Measurements from ENCODE around the gene ABCF2. TPM values are rescaled to one million over a fixed set of nuclear protein-coding genes. Genes with fewer than 3 reads are reported as not detected.

Gene ABCF2
- total and polyA plus RNA-seq, 4 donors: 6.3 to 15.6 (median 10.5) TPM

DNA sequence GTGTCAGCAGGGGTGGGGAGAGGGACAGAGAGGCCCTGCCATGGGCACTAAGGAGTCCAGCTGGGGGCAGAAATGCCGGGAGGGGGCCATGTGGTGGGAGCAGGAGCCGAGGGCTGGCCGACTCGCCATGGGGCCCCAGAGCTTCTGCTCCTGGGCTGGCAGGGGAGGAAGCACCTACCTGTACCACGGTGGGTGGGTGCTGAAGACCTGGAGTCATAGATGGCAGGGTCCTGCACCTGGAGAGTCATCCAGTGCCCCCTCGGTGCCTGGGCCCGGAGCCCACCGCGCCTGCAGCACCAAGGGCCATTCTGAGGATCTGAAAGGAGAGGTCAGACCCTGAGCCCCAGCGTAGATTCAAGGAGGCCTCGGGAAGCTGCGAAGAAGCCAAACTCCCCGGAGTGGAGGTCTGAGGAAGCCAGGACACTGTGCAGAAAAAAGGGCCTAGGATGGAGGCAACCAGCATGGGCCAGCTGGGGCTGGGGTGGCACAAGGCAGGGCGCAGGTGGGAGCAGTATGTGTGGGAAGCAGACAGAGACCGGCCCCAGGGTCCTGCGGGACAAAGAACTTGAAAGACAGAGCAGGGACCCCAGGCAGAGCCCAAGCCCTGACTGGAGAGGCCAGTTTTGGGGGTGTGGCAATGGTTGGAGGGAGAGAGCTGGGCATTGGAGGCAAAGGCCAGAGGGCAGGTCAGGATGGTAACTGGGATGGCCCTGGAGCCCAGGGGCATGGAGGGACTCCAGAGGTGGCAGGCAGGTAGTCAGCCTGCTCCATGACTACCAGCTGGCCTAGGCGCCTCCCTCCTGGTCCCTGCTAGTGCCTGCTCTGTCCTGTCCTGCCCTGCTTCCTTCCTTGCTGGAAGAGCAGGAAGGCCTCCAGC is 48.2 kb upstream of the ABCF2 start:
- H3K9me3 ChIP-seq (ENCODE audit: control insufficient read depth in 4 of 4, low read length in 3 of 4): no peaks in the 10 kb centered on the region
- no peak overlapping the region for H3K4me3 ChIP-seq (ENCODE audit: low read depth in 1 of 3, low read length in 3 of 3)
- WGBS: 87% methylated on average over 17 of the region's 17 CpGs
- no peak overlapping the region for H3K27ac ChIP-seq (ENCODE audit: low read depth in 1 of 2, low read length in 2 of 2)
- no peaks in the 10 kb centered on the region for H3K36me3 ChIP-seq (ENCODE audit: control insufficient read depth in 4 of 4, insufficient read depth in 3 of 4, low read depth in 1 of 4, low read length in 3 of 4)
- H3K27me3 ChIP-seq (ENCODE audit: control insufficient read depth in 4 of 4, insufficient read depth in 4 of 4, low read length in 3 of 4): peaks cover 0 to 4% (median 0%) of the 10 kb centered on the region in 4 donors
- no peak overlapping the region for H3K9ac ChIP-seq (ENCODE audit: low read depth in 1 of 2, low read length in 2 of 2)
- DNase-seq (ENCODE audit: low spot score): no peak
- peaks cover 0 to 6% (median 0%) of the 10 kb centered on the region in 4 donors for H3K4me1 ChIP-seq (ENCODE audit: control insufficient read depth in 4 of 4, insufficient read depth in 4 of 4, low read length in 3 of 4)
- TF ChIP-seq, protein P1, sequence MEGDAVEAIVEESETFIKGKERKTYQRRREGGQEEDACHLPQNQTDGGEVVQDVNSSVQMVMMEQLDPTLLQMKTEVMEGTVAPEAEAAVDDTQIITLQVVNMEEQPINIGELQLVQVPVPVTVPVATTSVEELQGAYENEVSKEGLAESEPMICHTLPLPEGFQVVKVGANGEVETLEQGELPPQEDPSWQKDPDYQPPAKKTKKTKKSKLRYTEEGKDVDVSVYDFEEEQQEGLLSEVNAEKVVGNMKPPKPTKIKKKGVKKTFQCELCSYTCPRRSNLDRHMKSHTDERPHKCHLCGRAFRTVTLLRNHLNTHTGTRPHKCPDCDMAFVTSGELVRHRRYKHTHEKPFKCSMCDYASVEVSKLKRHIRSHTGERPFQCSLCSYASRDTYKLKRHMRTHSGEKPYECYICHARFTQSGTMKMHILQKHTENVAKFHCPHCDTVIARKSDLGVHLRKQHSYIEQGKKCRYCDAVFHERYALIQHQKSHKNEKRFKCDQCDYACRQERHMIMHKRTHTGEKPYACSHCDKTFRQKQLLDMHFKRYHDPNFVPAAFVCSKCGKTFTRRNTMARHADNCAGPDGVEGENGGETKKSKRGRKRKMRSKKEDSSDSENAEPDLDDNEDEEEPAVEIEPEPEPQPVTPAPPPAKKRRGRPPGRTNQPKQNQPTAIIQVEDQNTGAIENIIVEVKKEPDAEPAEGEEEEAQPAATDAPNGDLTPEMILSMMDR (IDR thresholded peaks at IDR 0.05; ENCODE audit: low read depth, low read length, missing input control): no peak
- TF ChIP-seq YY1 (IDR thresholded peaks at IDR 0.05): no peak
- no peak for TF ChIP-seq NR2F2 (IDR thresholded peaks at IDR 0.05)
- no peak for TF ChIP-seq RXRA (IDR thresholded peaks at IDR 0.05)
- TF ChIP-seq, protein P2, sequence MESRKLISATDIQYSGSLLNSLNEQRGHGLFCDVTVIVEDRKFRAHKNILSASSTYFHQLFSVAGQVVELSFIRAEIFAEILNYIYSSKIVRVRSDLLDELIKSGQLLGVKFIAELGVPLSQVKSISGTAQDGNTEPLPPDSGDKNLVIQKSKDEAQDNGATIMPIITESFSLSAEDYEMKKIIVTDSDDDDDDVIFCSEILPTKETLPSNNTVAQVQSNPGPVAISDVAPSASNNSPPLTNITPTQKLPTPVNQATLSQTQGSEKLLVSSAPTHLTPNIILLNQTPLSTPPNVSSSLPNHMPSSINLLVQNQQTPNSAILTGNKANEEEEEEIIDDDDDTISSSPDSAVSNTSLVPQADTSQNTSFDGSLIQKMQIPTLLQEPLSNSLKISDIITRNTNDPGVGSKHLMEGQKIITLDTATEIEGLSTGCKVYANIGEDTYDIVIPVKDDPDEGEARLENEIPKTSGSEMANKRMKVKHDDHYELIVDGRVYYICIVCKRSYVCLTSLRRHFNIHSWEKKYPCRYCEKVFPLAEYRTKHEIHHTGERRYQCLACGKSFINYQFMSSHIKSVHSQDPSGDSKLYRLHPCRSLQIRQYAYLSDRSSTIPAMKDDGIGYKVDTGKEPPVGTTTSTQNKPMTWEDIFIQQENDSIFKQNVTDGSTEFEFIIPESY (IDR thresholded peaks at IDR 0.05): no peak
- no peak for TF ChIP-seq RAD21 (IDR thresholded peaks at IDR 0.05)
- TF ChIP-seq TAF1 (conservative IDR thresholded peaks at IDR 0.05): no peak
- no peak for TF ChIP-seq FOXA1 (IDR thresholded peaks at IDR 0.05)
- no peak for TF ChIP-seq SP1 (IDR thresholded peaks at IDR 0.05)
- TF ChIP-seq, protein P3, sequence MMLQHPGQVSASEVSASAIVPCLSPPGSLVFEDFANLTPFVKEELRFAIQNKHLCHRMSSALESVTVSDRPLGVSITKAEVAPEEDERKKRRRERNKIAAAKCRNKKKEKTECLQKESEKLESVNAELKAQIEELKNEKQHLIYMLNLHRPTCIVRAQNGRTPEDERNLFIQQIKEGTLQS (IDR thresholded peaks at IDR 0.05): no peak
- TF ChIP-seq GABPA (IDR thresholded peaks at IDR 0.05 in 1 of 2, conservative IDR thresholded peaks at IDR 0.05 in 1 of 2): no peak
- no peak for TF ChIP-seq JUND (IDR thresholded peaks at IDR 0.05)
- no peak for TF ChIP-seq HNF4G (IDR thresholded peaks at IDR 0.05)
- TF ChIP-seq EGR1 (IDR thresholded peaks at IDR 0.05; ENCODE audit: low read depth in 2 of 2): no peak
- TF ChIP-seq FOXA2 (IDR thresholded peaks at IDR 0.05): no peak
- TF ChIP-seq, protein P4, sequence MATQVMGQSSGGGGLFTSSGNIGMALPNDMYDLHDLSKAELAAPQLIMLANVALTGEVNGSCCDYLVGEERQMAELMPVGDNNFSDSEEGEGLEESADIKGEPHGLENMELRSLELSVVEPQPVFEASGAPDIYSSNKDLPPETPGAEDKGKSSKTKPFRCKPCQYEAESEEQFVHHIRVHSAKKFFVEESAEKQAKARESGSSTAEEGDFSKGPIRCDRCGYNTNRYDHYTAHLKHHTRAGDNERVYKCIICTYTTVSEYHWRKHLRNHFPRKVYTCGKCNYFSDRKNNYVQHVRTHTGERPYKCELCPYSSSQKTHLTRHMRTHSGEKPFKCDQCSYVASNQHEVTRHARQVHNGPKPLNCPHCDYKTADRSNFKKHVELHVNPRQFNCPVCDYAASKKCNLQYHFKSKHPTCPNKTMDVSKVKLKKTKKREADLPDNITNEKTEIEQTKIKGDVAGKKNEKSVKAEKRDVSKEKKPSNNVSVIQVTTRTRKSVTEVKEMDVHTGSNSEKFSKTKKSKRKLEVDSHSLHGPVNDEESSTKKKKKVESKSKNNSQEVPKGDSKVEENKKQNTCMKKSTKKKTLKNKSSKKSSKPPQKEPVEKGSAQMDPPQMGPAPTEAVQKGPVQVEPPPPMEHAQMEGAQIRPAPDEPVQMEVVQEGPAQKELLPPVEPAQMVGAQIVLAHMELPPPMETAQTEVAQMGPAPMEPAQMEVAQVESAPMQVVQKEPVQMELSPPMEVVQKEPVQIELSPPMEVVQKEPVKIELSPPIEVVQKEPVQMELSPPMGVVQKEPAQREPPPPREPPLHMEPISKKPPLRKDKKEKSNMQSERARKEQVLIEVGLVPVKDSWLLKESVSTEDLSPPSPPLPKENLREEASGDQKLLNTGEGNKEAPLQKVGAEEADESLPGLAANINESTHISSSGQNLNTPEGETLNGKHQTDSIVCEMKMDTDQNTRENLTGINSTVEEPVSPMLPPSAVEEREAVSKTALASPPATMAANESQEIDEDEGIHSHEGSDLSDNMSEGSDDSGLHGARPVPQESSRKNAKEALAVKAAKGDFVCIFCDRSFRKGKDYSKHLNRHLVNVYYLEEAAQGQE (IDR thresholded peaks at IDR 0.05): no peak
- TF ChIP-seq, protein P5, sequence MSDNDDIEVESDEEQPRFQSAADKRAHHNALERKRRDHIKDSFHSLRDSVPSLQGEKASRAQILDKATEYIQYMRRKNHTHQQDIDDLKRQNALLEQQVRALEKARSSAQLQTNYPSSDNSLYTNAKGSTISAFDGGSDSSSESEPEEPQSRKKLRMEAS (IDR thresholded peaks at IDR 0.05): no peak
- no peak for TF ChIP-seq HNF4A (conservative IDR thresholded peaks at IDR 0.05)
